Stimulated activated CD4-positive, alpha-beta T cell treated with anti-CD3 and anti-CD28 coated beads, Interleukin-1b, Interleukin-23, amount 100 ng/mL, for 1 hour (primary cell): ENCODE measurements around the gene SGMS1.
A peak's percentile ranks its signal among the peaks of the same experiment; 100 is the strongest.

Source experiments
- DNase-seq, 2 donors: peaks; one replicate each; pipeline ENCODE4 v3.0.0-alpha.2; 2020; ENCODE audit warnings: low read depth in 2 of 2

The SGMS1 gene

GRCh38 chr10:50636618-50637579 lies 13.1 kb upstream of the SGMS1 start:
- DNase-seq, result no peak

DNA sequence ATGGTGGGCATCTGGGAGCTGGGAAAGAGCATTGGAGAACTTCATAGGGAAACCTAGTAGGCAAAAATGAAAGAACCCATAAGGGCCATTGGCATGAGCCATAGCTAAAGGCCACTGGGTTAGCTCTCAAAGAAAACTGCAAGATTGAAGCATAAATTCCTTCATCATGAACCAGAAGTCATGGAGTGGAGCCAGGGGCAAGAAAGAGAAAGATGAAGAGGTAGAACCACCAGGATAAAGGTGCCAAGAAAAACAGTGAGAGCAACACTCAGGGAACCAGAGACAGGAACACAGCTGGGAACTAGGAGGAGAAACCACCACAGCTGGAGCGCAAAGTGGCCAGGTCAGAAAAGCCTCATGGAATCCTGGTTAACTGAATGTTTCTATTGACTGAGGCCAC lies 11.5 kb upstream of the SGMS1 start:
- no peak for DNase-seq

DNA sequence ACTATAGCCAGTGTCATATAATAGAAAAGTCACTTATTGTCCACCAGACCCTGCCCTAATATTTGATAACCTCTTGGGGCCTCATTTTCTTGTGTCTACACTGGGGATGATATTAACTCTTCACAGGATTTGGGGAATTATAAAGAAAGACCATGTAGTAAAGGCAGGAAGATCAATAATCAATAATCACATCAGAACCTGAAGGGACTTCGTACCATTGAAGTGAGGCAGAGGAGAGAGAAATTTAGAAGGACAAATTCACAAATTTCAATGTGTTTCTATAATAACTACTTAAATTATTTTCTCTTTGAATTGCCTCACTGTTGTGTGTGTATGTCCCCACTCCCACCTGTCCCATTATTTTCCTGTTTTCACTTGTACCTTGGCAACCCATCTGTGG lies 10.7 kb upstream of the SGMS1 start:
- DNase-seq, result no peak

DNA sequence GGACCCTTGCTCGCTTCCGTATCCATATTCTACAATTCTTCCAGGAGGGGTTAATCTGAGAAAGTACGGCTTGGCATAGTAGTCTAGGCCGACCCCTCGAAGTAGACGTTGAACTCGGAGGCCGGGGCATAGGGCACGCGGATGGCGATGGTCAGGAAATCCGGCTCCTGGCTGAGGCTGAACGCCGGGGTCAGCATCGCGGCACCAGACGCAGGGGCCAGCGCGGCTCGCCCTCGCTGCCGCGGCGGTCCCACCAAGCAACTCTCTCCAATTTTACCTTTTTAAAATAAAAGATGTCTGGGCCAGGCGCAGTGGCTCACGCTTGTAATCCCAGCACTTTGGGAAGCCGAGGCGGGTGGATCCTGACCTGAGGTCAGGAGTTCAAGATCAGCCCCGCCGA lies 7.3 kb upstream of the SGMS1 start:
- DNase-seq, result no peak

DNA sequence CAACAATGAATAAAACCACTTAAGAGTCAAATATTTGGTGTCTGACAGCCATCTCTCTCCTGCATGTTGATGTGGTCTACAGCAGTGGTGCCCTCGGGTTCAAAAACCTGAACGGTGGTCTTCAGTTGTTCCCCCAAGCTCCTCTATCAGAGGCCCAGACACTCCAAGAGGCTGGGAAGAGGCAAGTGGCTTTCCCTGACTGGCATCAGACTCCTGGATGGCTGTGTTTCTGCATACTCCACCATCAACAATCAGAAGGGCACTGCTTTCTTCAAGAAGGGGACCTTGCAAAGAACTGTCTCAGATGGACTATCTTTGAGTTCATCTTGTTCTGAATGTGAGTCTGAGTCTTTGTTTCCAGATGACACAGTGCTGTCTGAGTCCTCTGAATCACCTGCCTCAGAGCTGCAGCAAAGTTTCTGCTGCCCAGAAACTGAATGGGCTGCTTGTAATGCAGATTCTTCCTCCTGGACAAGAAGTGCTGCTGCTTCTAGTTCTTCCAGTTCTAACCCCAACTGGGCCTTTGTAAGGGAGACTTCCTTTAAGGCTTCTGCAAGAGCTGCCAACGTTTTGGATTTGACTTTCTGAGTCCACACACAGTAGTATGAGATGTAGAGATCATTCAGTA lies 5.9 kb upstream of the SGMS1 start:
- DNase-seq, result no peak

GRCh38 chr10:50627896-50628295 lies 4.1 kb upstream of the SGMS1 start:
- no peak for DNase-seq

DNA sequence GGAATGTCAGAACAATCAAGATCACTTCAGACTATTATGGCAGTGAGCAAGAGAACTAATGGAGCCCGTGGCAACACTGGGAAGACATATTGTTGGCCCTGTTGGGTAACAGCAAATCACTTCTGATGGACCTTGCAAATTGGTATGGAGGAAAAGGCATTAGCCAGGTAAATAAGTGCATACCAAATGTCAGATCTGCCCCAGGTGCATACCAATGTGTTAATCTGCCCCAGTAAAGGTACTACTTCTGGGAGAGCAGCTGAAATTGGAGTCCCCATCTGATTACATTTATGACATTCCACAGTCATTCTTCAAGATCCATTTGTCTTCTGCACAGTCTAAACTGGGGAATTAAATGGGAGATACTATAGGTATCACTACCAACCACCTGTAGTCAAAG lies 3.7 kb upstream of the SGMS1 start:
- DNase-seq, result no peak

DNA sequence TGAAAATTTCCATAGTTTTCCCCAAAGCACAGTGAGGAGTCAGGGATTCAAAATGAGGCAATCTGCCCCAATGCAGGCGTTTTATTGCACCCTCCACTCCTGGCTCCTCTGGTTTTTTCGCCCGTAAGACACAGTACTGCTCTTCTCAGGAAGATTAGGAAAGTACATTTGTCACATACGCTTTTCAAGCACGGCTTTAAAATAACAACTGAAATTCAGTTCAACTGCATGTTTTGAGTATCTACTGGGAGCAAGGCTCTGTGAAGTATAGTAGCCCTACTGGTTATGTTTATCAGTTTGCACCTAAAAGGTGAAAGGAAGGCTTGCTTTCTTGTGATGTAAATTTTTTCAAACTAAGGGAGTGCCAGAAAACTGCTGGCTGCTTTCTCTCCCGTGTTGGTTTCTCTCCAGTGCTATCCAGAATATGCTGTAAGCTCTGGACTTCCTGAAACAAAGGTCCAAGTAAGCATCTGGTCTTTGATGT lies 1.9 kb upstream of the SGMS1 start:
- DNase-seq, result no peak

- DNase-seq, result no peak
Observed at GRCh38 chr10:50624866-50625501, 1.2 kb upstream of the SGMS1 start.

- DNase-seq, result peak; percentile 89 to 93
Observed at GRCh38 chr10:50624413-50624865, 683 bp upstream of the SGMS1 start.

DNA sequence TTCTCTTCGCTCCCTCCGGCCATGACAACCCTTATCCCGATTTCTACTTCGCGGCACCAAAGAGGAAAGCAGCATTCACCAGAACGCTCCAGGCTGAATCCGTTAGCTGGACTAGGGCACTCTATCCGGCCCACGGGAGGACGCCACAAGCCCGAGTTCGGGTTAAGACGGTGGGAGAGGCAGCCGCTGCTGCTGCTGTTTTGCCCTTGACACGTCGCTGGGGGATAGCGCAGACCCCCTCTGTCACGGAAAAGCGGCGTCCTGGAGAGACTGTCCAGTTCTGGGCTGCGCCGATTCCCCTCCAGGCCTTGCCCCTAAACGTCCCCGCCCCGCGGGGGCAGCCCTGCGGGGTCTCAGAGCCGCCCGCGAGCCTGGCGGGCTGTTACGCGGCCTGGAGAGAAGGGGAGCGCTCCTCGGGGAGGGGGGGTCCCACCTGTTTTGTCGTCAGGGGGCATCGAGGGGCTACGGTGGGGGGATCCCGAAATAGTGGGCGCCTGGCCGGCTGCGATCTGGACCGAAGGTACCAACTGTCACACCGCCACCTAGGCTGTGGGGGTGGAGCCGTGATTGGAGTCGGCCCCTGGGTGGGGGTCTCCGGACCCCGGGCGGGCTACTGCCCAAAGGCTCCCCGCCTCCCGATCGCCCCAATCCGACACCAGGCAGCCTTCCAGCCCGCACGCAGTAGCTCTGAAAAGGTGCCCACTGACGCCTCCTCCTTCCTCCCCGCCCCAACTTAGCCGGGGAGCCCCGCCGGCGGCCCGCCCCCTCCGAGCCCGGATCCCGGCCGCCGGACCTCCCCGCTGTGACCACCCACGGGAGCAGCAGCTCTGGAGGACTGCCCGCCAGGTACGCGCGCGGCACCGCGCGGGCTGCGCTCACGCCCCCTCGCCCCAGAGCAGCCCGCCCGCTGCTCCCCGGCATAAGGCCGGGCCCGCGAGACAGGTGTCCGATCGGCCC lies 772 bp downstream of the SGMS1 start:
- DNase-seq, result no peak

DNA sequence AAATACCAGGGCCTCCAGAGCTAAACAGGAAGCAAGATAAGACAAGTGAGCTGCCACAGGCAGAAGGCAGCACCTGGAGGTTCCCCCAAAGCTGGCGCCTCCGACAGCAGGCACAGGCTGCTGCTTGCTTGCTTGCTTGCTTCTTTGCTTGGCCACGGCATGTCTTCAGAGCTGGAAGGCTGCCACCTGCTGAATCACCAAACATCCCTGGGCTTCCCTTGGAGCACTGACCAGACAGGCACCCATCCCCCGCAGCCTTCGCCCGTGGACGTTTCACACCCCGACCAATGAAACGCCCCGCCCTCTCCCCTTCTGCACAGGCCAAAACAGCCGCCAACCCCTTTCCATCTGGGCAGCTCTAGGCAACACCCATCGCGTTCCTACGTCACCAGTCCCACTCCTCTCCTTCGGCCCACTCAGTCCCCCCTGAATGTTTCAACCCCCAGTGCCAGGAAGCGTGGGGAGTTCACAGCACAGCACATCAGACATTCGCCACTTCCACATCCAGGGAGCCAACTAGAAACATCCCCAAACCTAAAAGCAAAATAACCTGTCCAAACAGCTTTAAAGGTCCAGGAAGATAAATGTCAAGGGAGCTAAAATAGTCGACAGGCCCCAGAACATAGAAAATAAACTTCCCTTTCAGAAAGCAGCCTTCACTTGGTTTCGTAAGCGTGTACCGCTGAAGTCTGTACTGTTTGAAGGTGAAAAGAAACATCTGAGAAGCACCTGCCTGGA lies 1.6 kb downstream of the SGMS1 start:
- no peak for DNase-seq

DNA sequence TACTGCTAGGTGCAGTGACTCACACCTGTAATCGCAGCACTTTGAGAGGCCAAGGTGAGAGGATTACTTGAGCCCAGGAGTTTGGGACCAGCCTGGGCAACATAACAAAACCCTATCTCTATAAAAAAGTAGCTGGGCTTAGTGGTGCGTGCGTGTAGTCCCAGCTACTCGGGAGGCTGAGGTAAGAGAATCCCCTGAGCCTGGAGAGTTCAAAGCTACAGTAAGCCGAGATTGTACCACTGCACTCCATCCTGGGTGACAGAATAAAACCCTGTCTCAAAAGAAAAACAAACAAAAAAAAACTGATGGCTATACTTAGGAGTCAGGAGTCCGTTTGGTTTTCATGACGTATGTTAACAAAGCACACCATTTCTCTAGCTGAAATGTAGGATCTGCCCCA lies 2.9 kb downstream of the SGMS1 start:
- DNase-seq, result no peak

GRCh38 chr10:50619882-50620281 lies 3.9 kb downstream of the SGMS1 start:
- no peak for DNase-seq

GRCh38 chr10:50619166-50619565 lies 4.6 kb downstream of the SGMS1 start:
- DNase-seq, result no peak

GRCh38 chr10:50618624-50619023 lies 5.1 kb downstream of the SGMS1 start:
- no peak for DNase-seq

DNA sequence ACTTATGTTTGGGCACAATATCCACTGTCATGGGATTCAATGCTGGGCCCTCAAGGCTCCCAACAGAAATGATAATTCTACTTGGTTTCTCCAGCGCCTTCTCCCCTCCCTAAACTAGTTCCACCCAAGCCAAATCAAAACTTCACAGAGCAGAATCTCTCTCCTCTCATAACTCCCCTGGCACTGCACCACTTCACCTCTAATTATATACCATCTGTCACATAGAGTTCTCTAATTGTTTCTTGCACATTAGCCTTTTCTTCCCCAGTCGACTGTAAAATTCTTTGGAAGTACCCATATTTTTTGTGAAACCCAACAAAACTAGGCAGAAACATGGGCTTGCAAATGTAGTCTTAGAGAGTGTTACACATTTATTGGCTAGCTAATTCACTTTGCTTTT lies 8.1 kb downstream of the SGMS1 start:
- DNase-seq, result no peak

DNA sequence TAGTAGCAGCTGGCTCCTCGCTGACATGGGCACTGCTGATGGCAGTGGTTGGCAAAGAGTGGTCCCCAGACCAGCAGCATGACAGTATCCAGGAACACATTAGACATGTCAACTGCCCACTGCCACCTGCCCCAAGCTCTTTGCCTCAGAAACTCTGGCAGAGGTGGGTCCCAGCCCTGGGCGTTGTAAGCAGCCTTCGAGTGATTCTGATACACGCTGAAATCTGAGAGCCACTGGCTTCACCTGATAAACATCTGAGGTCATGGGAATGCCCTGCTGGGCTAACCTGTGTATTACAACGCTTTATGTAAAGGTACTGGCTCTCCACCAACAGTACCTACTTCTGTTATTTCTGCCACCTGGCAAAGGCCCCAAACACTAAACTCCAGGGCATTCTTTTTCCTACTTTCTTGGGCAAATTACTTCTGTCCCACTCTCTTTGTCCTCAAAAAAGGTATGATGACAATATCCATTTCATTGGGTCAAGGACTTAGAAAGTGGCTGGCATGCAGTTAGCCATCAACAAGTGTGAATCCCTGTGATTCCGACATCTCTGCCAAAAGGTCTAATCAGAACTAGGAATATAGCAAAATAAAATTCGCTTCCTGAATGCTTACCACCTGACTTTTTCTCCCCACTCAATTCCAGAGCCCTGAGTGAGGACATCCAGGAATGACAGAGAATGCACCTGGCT lies 9.2 kb downstream of the SGMS1 start:
- no peak for DNase-seq

DNA sequence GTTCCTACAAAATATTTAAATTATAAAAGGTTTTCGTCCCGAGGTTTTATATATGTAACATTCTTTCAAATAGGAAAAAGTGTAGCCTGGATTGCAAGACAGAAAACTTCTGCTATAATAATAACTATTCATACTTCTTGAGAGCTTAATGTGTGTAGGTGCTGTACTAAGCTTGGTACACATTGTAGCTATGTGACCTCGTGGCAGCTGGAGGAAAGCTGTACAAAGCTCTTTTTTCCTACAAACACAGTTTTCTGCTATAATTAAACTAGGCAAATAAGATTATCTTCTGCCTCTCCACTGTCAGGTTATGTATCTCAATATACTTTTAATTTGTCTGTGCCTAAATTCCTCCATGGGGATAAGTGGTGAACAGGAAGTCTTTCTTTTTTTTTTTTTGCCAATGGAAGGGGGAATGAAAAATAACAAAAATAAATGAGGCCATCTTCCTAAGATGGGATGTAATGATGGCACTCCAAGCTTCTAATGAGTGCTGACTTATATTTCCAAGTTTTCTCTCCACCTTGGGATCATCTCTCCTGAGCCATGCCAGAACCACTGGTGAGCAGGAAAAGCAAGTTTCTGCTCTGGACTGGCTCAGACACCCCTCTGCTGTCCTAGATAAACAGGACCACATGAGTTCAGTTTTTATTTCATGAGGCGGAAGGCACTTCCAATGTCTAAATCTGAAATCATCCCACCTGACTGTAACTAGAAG lies 9.9 kb downstream of the SGMS1 start:
- DNase-seq, result no peak
